ENCODE results near the gene ILKAP. TPM values are rescaled to one million over a fixed set of nuclear protein-coding genes. Genes with fewer than 3 reads are reported as not detected.

The ILKAP gene
- total and polyA plus RNA-seq, 2 of the 4 experiments (the other 2 are of a cell fraction), result 13.3 to 44.2 TPM

GRCh38 chr2:238251331-238251730 lies 47.8 kb upstream of the ILKAP start:
- Histone ChIP-seq H3K4ac (ENCODE audit: low read depth, low read length) (no peak overlapping the region), H3K9me1 (ENCODE audit: insufficient read depth, low read length) (no peaks in the 10 kb centered on the region), H3K23ac (ENCODE audit: low read depth, low read length) (no peak overlapping the region), H3K9ac (ENCODE audit: low read depth, low read length) (no peak overlapping the region), H3K18ac (ENCODE audit: low read depth, low read length) (no peak overlapping the region), H3K56ac (ENCODE audit: extremely low read depth, insufficient read depth, low read length) (no peak overlapping the region), H3K4me1 (ENCODE audit: control insufficient read depth, insufficient read depth, low read length) (no peaks in the 10 kb centered on the region), H4K5ac (ENCODE audit: low read depth, low read length) (no peak overlapping the region), H2AK9ac (replicated peaks; ENCODE audit: low read depth, low read length, poor library complexity) (no peak overlapping the region), H3K36me3 (ENCODE audit: control insufficient read depth, insufficient read depth, low read length) (peaks cover 21% of the 10 kb centered on the region), H4K20me1 (ENCODE audit: insufficient read depth, low read length) (no peaks in the 10 kb centered on the region), H4K91ac (ENCODE audit: insufficient read depth, low read depth, low read length) (no peak overlapping the region), H2BK5ac (ENCODE audit: low read depth, low read length, poor library complexity, severe bottlenecking) (no peak overlapping the region), H3K79me1 (ENCODE audit: low read depth in 1 of 2, low read length in 2 of 2) (no peaks in the 10 kb centered on the region), H2BK20ac (ENCODE audit: low read depth, low read length) (no peak overlapping the region), H2BK15ac (ENCODE audit: low read depth, low read length) (no peak overlapping the region), H2AK5ac (ENCODE audit: low read depth, low read length) (no peak overlapping the region), H3K4me3 (ENCODE audit: insufficient read depth, low read depth, low read length) (no peak overlapping the region), H3K4me2 (ENCODE audit: low read depth, low read length) (no peak overlapping the region), H3K9me3 (ENCODE audit: control insufficient read depth, insufficient read depth, low read length) (no peaks in the 10 kb centered on the region), H2BK120ac (ENCODE audit: low read depth, low read length) (no peak overlapping the region), H2AFZ (replicated peaks; ENCODE audit: low read length, poor library complexity) (no peak overlapping the region), H3K27me3 (ENCODE audit: control insufficient read depth, insufficient read depth, low read length) (no peaks in the 10 kb centered on the region), H3K27ac (ENCODE audit: insufficient read depth, low read length) (no peak overlapping the region), H4K8ac (ENCODE audit: low read depth in 2 of 2, low read length in 2 of 2) (no peak overlapping the region), H3K14ac (replicated peaks; ENCODE audit: low read depth, low read length) (no peak overlapping the region)
- no peak for DNase-seq
- TF ChIP-seq MXI1 (IDR thresholded peaks at IDR 0.05; ENCODE audit: borderline replicate concordance, low read depth, low read length) (no peak), SMC3 (IDR thresholded peaks at IDR 0.05; ENCODE audit: low read depth, low read length) (no peak), BHLHE40 (IDR thresholded peaks at IDR 0.05; ENCODE audit: low read depth, low read length) (no peak), CHD1 (IDR thresholded peaks at IDR 0.05; ENCODE audit: low read depth, low read length) (no peak), RAD21 (IDR thresholded peaks at IDR 0.05; ENCODE audit: low read length) (no peak), RCOR1 (IDR thresholded peaks at IDR 0.05; ENCODE audit: insufficient replicate concordance, low read length) (no peak), ELK1 (IDR thresholded peaks at IDR 0.05; ENCODE audit: borderline replicate concordance, low read depth, low read length) (no peak), NFE2L2 (IDR thresholded peaks at IDR 0.05; ENCODE audit: low read depth, low read length) (no peak), MAFK (IDR thresholded peaks at IDR 0.05; ENCODE audit: low read depth, low read length) (no peak), CEBPB (IDR thresholded peaks at IDR 0.05; ENCODE audit: low read depth, low read length) (no peak), MAZ (IDR thresholded peaks at IDR 0.05; ENCODE audit: borderline replicate concordance, low read depth, low read length) (no peak), FOS (IDR thresholded peaks at IDR 0.05; ENCODE audit: low read depth, low read length) (no peak), RFX5 (IDR thresholded peaks at IDR 0.05; ENCODE audit: low read depth, low read length) (no peak), CTCF (conservative IDR thresholded peaks at IDR 0.05; ENCODE audit: low read depth, low read length) (no peak), POLR2A (IDR thresholded peaks at IDR 0.05; ENCODE audit: low read depth, low read length) (no peak)
- TF ChIP-seq, protein P1, sequence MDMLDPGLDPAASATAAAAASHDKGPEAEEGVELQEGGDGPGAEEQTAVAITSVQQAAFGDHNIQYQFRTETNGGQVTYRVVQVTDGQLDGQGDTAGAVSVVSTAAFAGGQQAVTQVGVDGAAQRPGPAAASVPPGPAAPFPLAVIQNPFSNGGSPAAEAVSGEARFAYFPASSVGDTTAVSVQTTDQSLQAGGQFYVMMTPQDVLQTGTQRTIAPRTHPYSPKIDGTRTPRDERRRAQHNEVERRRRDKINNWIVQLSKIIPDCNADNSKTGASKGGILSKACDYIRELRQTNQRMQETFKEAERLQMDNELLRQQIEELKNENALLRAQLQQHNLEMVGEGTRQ (IDR thresholded peaks at IDR 0.05; ENCODE audit: low read depth, low read length), result no peak
- 96% methylated on average over 5 of the region's 12 CpGs; no CpG with 5 or more reads in 1 of the 2 experiments for WGBS, 2 experiments (ENCODE audit: extremely low coverage in 2 of 2, insufficient read length in 1 of 2)
- intact Hi-C loops (cut with micrococcal nuclease) (no loop called here), in situ Hi-C loops (cut with MboI; ENCODE audit: low sequenced_read_pairs) (no loop called here), dilution Hi-C loops (cut with HindIII; ENCODE audit: low sequenced_read_pairs, unreplicated experiment) (no loop called here)
- CTCF ChIA-PET, result interaction anchor here (2.8 kb wide), 1 partner anchor 12 kb away, joined by 9 read pairs; no protein-coding TSS in a partner anchor
- POLR2A ChIA-PET (ENCODE audit: unreplicated experiment), result no interaction called here
- BruUV-seq (replicated peaks), result no TSS peak
- ATAC-seq (ENCODE audit: low read depth), result no peak
